GM12878 (cell line): ENCODE measurements around the gene FBXL17. TPM values are rescaled to one million over a fixed set of nuclear protein-coding genes. Genes with fewer than 3 reads are reported as not detected.

Experiments
- ATAC-seq: fragments of 200-7000 bp; cut with Tn5 transposase; 3 replicates; pipeline ENCODE4 v1.9.1; 2020; ENCODE audit warnings: mild to moderate bottlenecking, moderate library complexity
- BruUV-seq: library from RNA; stranded (reverse); fragments of 400-500 nt; replicated peaks from 2 replicates; lab custom pipeline; 2021; lab: Mats Ljungman, UMichigan
- CTCF ChIA-PET: fragments of 300-600 bp; sonication (Branson Sonifier 250); formaldehyde crosslinking; extraction: SDS; loops from one replicate; lab custom pipeline; 2021; ENCODE audit warnings: inconsistent platforms; lab: Yijun Ruan, JAX
- POLR2A ChIA-PET: fragments of 350-600 bp; formaldehyde crosslinking; extraction: SDS; loops from one replicate; lab custom pipeline; 2021; ENCODE audit warnings: inconsistent platforms; lab: Charles Lee
- RAD21 ChIA-PET: fragments of 300-600 bp; sonication (Branson Sonifier 250); formaldehyde crosslinking; loops from one replicate; lab custom pipeline; 2023; ENCODE audit warnings: antibody characterized with exemption; ENCODE audit not compliant: unreplicated experiment; lab: Charles Lee
- SMC1A ChIA-PET: fragments of 300-600 bp; sonication (Branson Sonifier 250); formaldehyde crosslinking; loops from one replicate; lab custom pipeline; 2023; ENCODE audit not compliant: unreplicated experiment, uncharacterized antibody; lab: Charles Lee
- DNase-seq: peaks from one replicate; pipeline ENCODE4 v3.0.0-alpha.2; 2011; ENCODE audit warnings: low read depth, low spot score
- FAIRE-seq: peaks from 3 replicates; lab custom pipeline; 2011; peaks lifted over from hg19 to GRCh38; lab: Jason Lieb, UNC
- H2AFZ ChIP-seq: 2 replicates; pipeline ENCODE4 v1.6.0; 2011; ENCODE audit warnings: low read depth, low read length, control low read depth; ENCODE audit not compliant: control insufficient read depth
- H3K27ac ChIP-seq: 2 replicates; pipeline ENCODE4 v1.5.1; 2011; ENCODE audit warnings: control low read depth; ENCODE audit not compliant: control insufficient read depth, insufficient read depth
- H3K27me3 ChIP-seq, 2 experiments: replicated peaks in 1 of 2; 2 replicates each; pipeline versions ENCODE4 v1.6.0 to v1.6.1; 2011; ENCODE audit warnings: low read length in 1 of 2; ENCODE audit not compliant: control insufficient read depth in 2 of 2, insufficient read depth in 2 of 2
- H3K36me3 ChIP-seq, 2 experiments: 2 replicates each; pipeline ENCODE4 v1.5.1; 2011; ENCODE audit warnings: low read length in 1 of 2; ENCODE audit not compliant: control insufficient read depth in 2 of 2, insufficient read depth in 2 of 2
- H3K4me1 ChIP-seq: 2 replicates; pipeline ENCODE4 v1.6.1; 2011; ENCODE audit warnings: mild to moderate bottlenecking, low read length, moderate library complexity, mixed read lengths; ENCODE audit not compliant: control insufficient read depth, insufficient read depth
- H3K4me2 ChIP-seq: 2 replicates; pipeline ENCODE4 v1.6.0; 2011; ENCODE audit warnings: control low read depth; ENCODE audit not compliant: control insufficient read depth, insufficient read depth
- H3K4me3 ChIP-seq: fragments of 200-600 bp; sonication (generic); 2 replicates; pipeline ENCODE4 v1.5.1; 2016
- H3K79me2 ChIP-seq: 2 replicates; pipeline ENCODE4 v1.6.0; 2011; ENCODE audit warnings: low read length; ENCODE audit not compliant: control insufficient read depth, insufficient read depth
- H3K9ac ChIP-seq: 2 replicates; pipeline ENCODE4 v1.8.0; 2011; ENCODE audit warnings: low read length, control low read depth, mixed read lengths; ENCODE audit not compliant: control insufficient read depth, insufficient read depth
- H3K9me3 ChIP-seq: replicated peaks from 3 replicates; pipeline ENCODE4 v1.5.1; 2011; ENCODE audit warnings: mild to moderate bottlenecking, low read length; ENCODE audit not compliant: control insufficient read depth, insufficient read depth
- H4K20me1 ChIP-seq: 2 replicates; pipeline ENCODE4 v1.6.0; 2011; ENCODE audit not compliant: control insufficient read depth, insufficient read depth
- CEBPB ChIP-seq, 2 experiments: fragments of 150-350 bp in 1 of 2; IDR thresholded peaks; 2 replicates each; pipeline ENCODE4 v1.6.1; 2012 to 2014; ENCODE audit warnings: low read depth in 2 of 2, low read length in 2 of 2, borderline replicate concordance in 1 of 2, inconsistent platforms in 1 of 2
- CREM ChIP-seq: IDR thresholded peaks from 2 replicates; pipeline ENCODE4 v1.6.1; 2014; ENCODE audit warnings: antibody characterized with exemption, low read depth
- HDGF ChIP-seq: fragments of 450-650 bp; IDR thresholded peaks from 2 replicates; pipeline ENCODE4 v1.6.1; 2016; ENCODE audit warnings: antibody characterized with exemption
- SMARCA5 ChIP-seq: fragments of 450-650 bp; IDR thresholded peaks from 2 replicates; pipeline ENCODE4 v1.6.1; 2017; ENCODE audit warnings: mild to moderate bottlenecking
- ZNF217 ChIP-seq: fragments of 450-650 bp; IDR thresholded peaks from 2 replicates; pipeline ENCODE4 v1.6.1; 2017; ENCODE audit warnings: antibody characterized with exemption, mild to moderate bottlenecking
- in situ Hi-C: fragments of 300-500 bp; cut with MboI; formaldehyde crosslinking; loops from 9 replicates; pipeline ENCODE4 v1.14.3; 2018; ENCODE audit warnings: mixed read lengths
- intact Hi-C: fragments of 100-400 bp; cut with micrococcal nuclease; formaldehyde crosslinking; loops from one replicate; pipeline ENCODE4 v1.14.2; 2022; ENCODE audit not compliant: unreplicated experiment
- polyA plus RNA-seq, 11 experiments: library from polyadenylated mRNA; depleted of rRNA in 4 of 11; unstranded in 6 of 11; stranded (reverse) in 5 of 11; fragments of >200 nt; fragmentation: Nextera tagmentation in 4 of 11; fragmentation: Illumina TruSeq in 1 of 11; extraction: Ambion mirVana in 4 of 11; extraction: Trizol in 1 of 11; gene quantifications; 1 replicate in 1 of 11; 2 replicates in 10 of 11; pipeline versions ENCODE4 v1.2.1 to v1.2.3, GENCODE V29; 2011 to 2016; ENCODE audit warnings: inconsistent platforms in 2 of 11, missing spikeins in 2 of 11, low read depth in 1 of 11
- total RNA-seq, 4 experiments: library from RNA; depleted of rRNA in 3 of 4; stranded (reverse); fragments of >200 nt in 3 of 4; fragmentation: Illumina TruSeq in 1 of 4; extraction: Trizol in 1 of 4; gene quantifications; 2 replicates each; pipeline versions ENCODE4 v1.2.1 to v1.2.3, GENCODE V29; 2013 to 2021
- TF ChIP-seq, protein P1 (sequence below): fragments of 450-650 bp; IDR thresholded peaks from 2 replicates; pipeline ENCODE4 v1.6.1; 2016; ENCODE audit warnings: mild to moderate bottlenecking, moderate library complexity, borderline replicate concordance
- TF ChIP-seq, protein P2 (sequence below): fragments of 450-650 bp; IDR thresholded peaks from 2 replicates; pipeline ENCODE4 v1.6.1; 2017; ENCODE audit warnings: low read depth, mild to moderate bottlenecking, moderate library complexity
- TF ChIP-seq, protein P3 (sequence below): fragments of 450-650 bp; IDR thresholded peaks from 2 replicates; pipeline ENCODE4 v1.6.1; 2018; ENCODE audit warnings: borderline replicate concordance, mild to moderate bottlenecking; ENCODE audit not compliant: partially characterized antibody
- TF ChIP-seq, protein P4 (sequence below): fragments of 450-650 bp; IDR thresholded peaks from 2 replicates; pipeline ENCODE4 v1.6.1; 2017; ENCODE audit warnings: borderline replicate concordance

FBXL17 gene
- total and polyA plus RNA-seq, 10 of the 15 experiments (the other 5 are each of a cell fraction or from before 2014, with no cell fraction given) = 0.88 to 9.0 (median 4.4) TPM

DNA sequence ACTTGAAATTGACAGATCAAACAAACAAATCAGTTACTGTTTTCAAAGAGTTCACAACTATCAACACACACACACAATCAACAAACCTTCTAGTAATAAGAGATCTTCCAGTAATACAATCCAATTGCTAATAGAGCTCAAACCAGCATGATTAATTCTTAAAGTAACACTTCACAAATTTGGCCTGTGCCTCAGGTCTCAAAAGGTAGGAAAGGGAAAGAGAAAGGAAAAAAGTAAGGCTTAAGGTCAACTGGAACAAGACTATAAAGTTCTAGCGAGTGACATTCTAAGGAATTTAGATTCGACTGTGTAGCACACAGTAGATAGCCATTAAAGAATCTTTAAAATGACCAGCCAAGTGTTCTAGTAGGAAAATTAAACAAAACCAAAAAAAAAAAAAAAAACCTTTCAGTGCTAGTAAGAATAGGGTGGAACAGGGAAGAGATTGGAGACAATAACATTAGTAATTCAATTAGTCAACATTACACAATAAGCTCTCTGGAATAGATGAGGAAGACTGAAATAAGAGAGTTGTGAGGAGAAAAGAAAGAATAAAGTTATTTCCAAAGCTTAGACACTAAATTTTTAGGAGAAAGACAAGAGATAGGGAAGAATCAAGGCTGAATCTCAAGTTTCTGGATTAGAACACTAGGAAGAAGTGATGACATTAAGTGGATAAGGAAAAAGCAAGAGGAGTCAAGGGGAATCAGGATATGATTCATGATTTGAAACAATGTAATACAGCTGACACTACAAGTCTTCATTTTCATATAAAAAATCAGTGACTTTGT lies 86.1 kb downstream of the FBXL17 start (continued):
- TF ChIP-seq, protein P1, sequence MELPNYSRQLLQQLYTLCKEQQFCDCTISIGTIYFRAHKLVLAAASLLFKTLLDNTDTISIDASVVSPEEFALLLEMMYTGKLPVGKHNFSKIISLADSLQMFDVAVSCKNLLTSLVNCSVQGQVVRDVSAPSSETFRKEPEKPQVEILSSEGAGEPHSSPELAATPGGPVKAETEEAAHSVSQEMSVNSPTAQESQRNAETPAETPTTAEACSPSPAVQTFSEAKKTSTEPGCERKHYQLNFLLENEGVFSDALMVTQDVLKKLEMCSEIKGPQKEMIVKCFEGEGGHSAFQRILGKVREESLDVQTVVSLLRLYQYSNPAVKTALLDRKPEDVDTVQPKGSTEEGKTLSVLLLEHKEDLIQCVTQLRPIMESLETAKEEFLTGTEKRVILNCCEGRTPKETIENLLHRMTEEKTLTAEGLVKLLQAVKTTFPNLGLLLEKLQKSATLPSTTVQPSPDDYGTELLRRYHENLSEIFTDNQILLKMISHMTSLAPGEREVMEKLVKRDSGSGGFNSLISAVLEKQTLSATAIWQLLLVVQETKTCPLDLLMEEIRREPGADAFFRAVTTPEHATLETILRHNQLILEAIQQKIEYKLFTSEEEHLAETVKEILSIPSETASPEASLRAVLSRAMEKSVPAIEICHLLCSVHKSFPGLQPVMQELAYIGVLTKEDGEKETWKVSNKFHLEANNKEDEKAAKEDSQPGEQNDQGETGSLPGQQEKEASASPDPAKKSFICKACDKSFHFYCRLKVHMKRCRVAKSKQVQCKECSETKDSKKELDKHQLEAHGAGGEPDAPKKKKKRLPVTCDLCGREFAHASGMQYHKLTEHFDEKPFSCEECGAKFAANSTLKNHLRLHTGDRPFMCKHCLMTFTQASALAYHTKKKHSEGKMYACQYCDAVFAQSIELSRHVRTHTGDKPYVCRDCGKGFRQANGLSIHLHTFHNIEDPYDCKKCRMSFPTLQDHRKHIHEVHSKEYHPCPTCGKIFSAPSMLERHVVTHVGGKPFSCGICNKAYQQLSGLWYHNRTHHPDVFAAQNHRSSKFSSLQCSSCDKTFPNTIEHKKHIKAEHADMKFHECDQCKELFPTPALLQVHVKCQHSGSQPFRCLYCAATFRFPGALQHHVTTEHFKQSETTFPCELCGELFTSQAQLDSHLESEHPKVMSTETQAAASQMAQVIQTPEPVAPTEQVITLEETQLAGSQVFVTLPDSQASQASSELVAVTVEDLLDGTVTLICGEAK = no peak
- TF ChIP-seq, protein P2, sequence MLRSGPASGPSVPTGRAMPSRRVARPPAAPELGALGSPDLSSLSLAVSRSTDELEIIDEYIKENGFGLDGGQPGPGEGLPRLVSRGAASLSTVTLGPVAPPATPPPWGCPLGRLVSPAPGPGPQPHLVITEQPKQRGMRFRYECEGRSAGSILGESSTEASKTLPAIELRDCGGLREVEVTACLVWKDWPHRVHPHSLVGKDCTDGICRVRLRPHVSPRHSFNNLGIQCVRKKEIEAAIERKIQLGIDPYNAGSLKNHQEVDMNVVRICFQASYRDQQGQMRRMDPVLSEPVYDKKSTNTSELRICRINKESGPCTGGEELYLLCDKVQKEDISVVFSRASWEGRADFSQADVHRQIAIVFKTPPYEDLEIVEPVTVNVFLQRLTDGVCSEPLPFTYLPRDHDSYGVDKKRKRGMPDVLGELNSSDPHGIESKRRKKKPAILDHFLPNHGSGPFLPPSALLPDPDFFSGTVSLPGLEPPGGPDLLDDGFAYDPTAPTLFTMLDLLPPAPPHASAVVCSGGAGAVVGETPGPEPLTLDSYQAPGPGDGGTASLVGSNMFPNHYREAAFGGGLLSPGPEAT = no peak

DNA sequence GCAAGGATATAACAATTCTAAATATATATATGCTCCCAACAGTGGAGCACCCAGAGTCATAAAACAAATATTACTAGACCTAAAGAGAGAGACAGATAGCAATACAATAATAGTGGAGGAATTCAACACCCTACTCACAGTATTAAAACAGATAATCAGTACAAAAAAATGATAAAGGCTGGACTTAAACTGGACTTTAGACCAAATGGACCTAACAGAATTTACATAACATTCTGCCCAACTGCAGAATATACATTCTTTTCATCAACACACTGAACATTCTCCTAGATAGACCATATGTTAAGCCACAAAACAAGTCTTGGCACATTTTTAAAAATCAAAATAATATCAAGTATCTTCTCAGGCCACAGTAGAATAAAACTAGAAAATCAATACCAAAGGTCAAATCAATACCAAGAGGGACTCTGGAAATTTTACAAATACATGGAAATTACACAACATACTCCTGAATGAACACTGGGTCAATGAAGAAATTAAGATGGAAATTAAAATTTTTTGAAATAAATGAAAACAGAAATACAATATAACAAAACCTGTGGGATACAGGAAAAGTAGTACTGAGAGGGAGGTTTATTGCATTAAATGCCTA lies 100.8 kb downstream of the FBXL17 start:
- Histone ChIP-seq H3K9ac (no peak overlapping the region), H3K9me3 (no peaks in the 10 kb centered on the region; the same call in 2 of the 3 replicates), H2AFZ (no peak overlapping the region), H4K20me1 (no peaks in the 10 kb centered on the region), H3K4me2 (no peak overlapping the region), H3K27me3 (no peaks in the 10 kb centered on the region), H3K4me1 (no peaks in the 10 kb centered on the region), H3K79me2 (no peaks in the 10 kb centered on the region), H3K4me3 (no peak overlapping the region), H3K36me3 (no peaks in the 10 kb centered on the region), H3K27ac (no peak overlapping the region)
- TF ChIP-seq ZNF217 = no peak
- TF ChIP-seq, protein P3, sequence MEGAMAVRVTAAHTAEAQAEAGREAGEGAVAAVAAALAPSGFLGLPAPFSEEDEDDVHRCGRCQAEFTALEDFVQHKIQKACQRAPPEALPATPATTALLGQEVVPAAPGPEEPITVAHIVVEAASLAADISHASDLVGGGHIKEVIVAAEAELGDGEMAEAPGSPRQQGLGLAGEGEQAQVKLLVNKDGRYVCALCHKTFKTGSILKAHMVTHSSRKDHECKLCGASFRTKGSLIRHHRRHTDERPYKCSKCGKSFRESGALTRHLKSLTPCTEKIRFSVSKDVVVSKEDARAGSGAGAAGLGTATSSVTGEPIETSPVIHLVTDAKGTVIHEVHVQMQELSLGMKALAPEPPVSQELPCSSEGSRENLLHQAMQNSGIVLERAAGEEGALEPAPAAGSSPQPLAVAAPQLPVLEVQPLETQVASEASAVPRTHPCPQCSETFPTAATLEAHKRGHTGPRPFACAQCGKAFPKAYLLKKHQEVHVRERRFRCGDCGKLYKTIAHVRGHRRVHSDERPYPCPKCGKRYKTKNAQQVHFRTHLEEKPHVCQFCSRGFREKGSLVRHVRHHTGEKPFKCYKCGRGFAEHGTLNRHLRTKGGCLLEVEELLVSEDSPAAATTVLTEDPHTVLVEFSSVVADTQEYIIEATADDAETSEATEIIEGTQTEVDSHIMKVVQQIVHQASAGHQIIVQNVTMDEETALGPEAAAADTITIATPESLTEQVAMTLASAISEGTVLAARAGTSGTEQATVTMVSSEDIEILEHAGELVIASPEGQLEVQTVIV = no peak
- TF ChIP-seq, protein P4, sequence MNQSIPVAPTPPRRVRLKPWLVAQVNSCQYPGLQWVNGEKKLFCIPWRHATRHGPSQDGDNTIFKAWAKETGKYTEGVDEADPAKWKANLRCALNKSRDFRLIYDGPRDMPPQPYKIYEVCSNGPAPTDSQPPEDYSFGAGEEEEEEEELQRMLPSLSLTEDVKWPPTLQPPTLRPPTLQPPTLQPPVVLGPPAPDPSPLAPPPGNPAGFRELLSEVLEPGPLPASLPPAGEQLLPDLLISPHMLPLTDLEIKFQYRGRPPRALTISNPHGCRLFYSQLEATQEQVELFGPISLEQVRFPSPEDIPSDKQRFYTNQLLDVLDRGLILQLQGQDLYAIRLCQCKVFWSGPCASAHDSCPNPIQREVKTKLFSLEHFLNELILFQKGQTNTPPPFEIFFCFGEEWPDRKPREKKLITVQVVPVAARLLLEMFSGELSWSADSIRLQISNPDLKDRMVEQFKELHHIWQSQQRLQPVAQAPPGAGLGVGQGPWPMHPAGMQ = no peak
- TF ChIP-seq CREM = no peak
- TF ChIP-seq SMARCA5 = no peak
- TF ChIP-seq HDGF = no peak
- TF ChIP-seq CEBPB (IDR thresholded peaks at IDR 0.05; ENCODE audit: borderline replicate concordance in 1 of 2, low read depth in 2 of 2, low read length in 2 of 2) = no peak
- intact Hi-C loops = no loop called here
- no TSS peak for BruUV-seq
- ATAC-seq (no peak), FAIRE-seq (no peak), DNase-seq (no peak)
- in situ Hi-C loops = no loop called here
- ChIA-PET CTCF (interaction anchor here (1.8 kb wide), 1 partner anchor 21 kb away, joined by 4 read pairs; no protein-coding TSS in a partner anchor), SMC1A (no interaction called here), POLR2A (no interaction called here), RAD21 (no interaction called here)
